IMR-90 (cell line): ENCODE data around the gene PUS7L. TPM values are rescaled to one million over a fixed set of nuclear protein-coding genes. Genes with fewer than 3 reads are reported as not detected.

Source experiments
- ATAC-seq: fragments of 200-7000 bp; cut with Tn5 transposase; 2 replicates; pipeline ENCODE4 v1.9.1; 2020; ENCODE audit warnings: low read depth, mild to moderate bottlenecking, moderate library complexity
- BruUV-seq: library from RNA; stranded (reverse); fragments of 400-500 nt; replicated peaks from 2 replicates; lab custom pipeline; 2021; lab: Mats Ljungman, UMichigan
- CTCF ChIA-PET: fragments of 300-600 bp; formaldehyde crosslinking; extraction: SDS; loops from one replicate; lab custom pipeline; 2021; ENCODE audit warnings: antibody characterized with exemption; lab: Yijun Ruan, JAX
- POLR2A ChIA-PET: fragments of 300-600 bp; sonication (Branson Sonifier 250); formaldehyde crosslinking; loops from one replicate; lab custom pipeline; 2022; ENCODE audit warnings: antibody characterized with exemption; ENCODE audit not compliant: unreplicated experiment; lab: Charles Lee
- DNase-seq: peaks from one replicate; pipeline ENCODE4 v3.0.0; 2013
- H2AFZ ChIP-seq: replicated peaks from 2 replicates; pipeline ENCODE3; 2013; ENCODE audit warnings: low read length, mild to moderate bottlenecking; ENCODE audit not compliant: poor library complexity
- H2AK5ac ChIP-seq: 2 replicates; pipeline ENCODE4 v1.6.1; 2013; ENCODE audit warnings: low read depth, low read length, inconsistent platforms
- H2AK9ac ChIP-seq: replicated peaks from 2 replicates; pipeline ENCODE3; 2013; ENCODE audit warnings: mild to moderate bottlenecking, low read depth, low read length, moderate library complexity; ENCODE audit not compliant: poor library complexity
- H2BK120ac ChIP-seq: 2 replicates; pipeline ENCODE4 v1.6.1; 2013; ENCODE audit warnings: low read depth, low read length, inconsistent platforms
- H2BK15ac ChIP-seq: 3 replicates; pipeline ENCODE4 v1.6.1; 2013; ENCODE audit warnings: low read depth, low read length, inconsistent platforms
- H2BK20ac ChIP-seq: 2 replicates; pipeline ENCODE4 v1.6.1; 2013; ENCODE audit warnings: low read depth, mild to moderate bottlenecking, inconsistent platforms, low read length, moderate library complexity
- H2BK5ac ChIP-seq: 2 replicates; pipeline ENCODE4 v1.6.1; 2013; ENCODE audit warnings: mild to moderate bottlenecking, low read depth, low read length, inconsistent platforms; ENCODE audit not compliant: poor library complexity, severe bottlenecking
- H3K14ac ChIP-seq: replicated peaks from 2 replicates; pipeline ENCODE4 v1.6.1; 2013; ENCODE audit warnings: low read depth, low read length, inconsistent platforms
- H3K18ac ChIP-seq: 2 replicates; pipeline ENCODE4 v1.6.1; 2013; ENCODE audit warnings: low read depth, low read length, control low read depth
- H3K23ac ChIP-seq: 2 replicates; pipeline ENCODE4 v1.6.1; 2013; ENCODE audit warnings: low read depth, low read length, inconsistent platforms
- H3K27ac ChIP-seq: 2 replicates; pipeline ENCODE4 v1.5.1; 2013; ENCODE audit warnings: mild to moderate bottlenecking, control low read depth, low read length; ENCODE audit not compliant: insufficient read depth
- H3K27me3 ChIP-seq: 2 replicates; pipeline ENCODE4 v1.6.1; 2013; ENCODE audit warnings: low read length; ENCODE audit not compliant: control insufficient read depth, insufficient read depth
- H3K36me3 ChIP-seq: 2 replicates; pipeline ENCODE4 v1.6.1; 2013; ENCODE audit warnings: low read length, mixed read lengths; ENCODE audit not compliant: control insufficient read depth, insufficient read depth
- H3K4ac ChIP-seq: 2 replicates; pipeline ENCODE4 v1.6.1; 2013; ENCODE audit warnings: low read depth, low read length, inconsistent platforms
- H3K4me1 ChIP-seq: 2 replicates; pipeline ENCODE4 v1.6.1; 2013; ENCODE audit warnings: low read length, mixed read lengths; ENCODE audit not compliant: control insufficient read depth, insufficient read depth
- H3K4me2 ChIP-seq: 2 replicates; pipeline ENCODE4 v1.6.1; 2013; ENCODE audit warnings: low read depth, mild to moderate bottlenecking, control low read depth, low read length, moderate library complexity
- H3K4me3 ChIP-seq: 2 replicates; pipeline ENCODE4 v1.5.1; 2013; ENCODE audit warnings: low read depth, mild to moderate bottlenecking, control low read depth, low read length, moderate library complexity; ENCODE audit not compliant: insufficient read depth
- H3K56ac ChIP-seq: 2 replicates; pipeline ENCODE4 v1.6.1; 2013; ENCODE audit warnings: low read length, inconsistent platforms; ENCODE audit not compliant: insufficient read depth; ENCODE audit errors: extremely low read depth
- H3K79me1 ChIP-seq, 2 experiments: 2 replicates each; pipeline ENCODE4 v1.6.1; 2013; ENCODE audit warnings: low read length in 2 of 2, inconsistent platforms in 1 of 2, low read depth in 1 of 2
- H3K9ac ChIP-seq: 2 replicates; pipeline ENCODE4 v1.6.1; 2013; ENCODE audit warnings: low read depth, low read length, control low read depth
- H3K9me1 ChIP-seq: 2 replicates; pipeline ENCODE4 v1.6.1; 2013; ENCODE audit warnings: low read length, inconsistent platforms; ENCODE audit not compliant: insufficient read depth
- H3K9me3 ChIP-seq: 2 replicates; pipeline ENCODE4 v1.6.1; 2013; ENCODE audit warnings: low read length; ENCODE audit not compliant: control insufficient read depth, insufficient read depth
- H4K20me1 ChIP-seq: 2 replicates; pipeline ENCODE4 v1.6.1; 2013; ENCODE audit warnings: low read length, inconsistent platforms; ENCODE audit not compliant: insufficient read depth
- H4K5ac ChIP-seq: 2 replicates; pipeline ENCODE4 v1.6.1; 2013; ENCODE audit warnings: mild to moderate bottlenecking, low read depth, low read length, control low read depth
- H4K8ac ChIP-seq, 2 experiments: 2 replicates each; pipeline ENCODE4 v1.6.1; 2013; ENCODE audit warnings: low read depth in 2 of 2, low read length in 2 of 2, control low read depth in 1 of 2, inconsistent platforms in 1 of 2
- H4K91ac ChIP-seq: 2 replicates; pipeline ENCODE4 v1.6.1; 2013; ENCODE audit warnings: low read depth, low read length, inconsistent platforms; ENCODE audit not compliant: insufficient read depth
- CHD1 ChIP-seq: IDR thresholded peaks from 2 replicates; pipeline ENCODE4 v1.6.1; 2012; ENCODE audit warnings: low read depth, low read length, improper control_type of control experiment
- MAZ ChIP-seq: IDR thresholded peaks from 2 replicates; pipeline ENCODE4 v1.6.1; 2012; ENCODE audit warnings: low read depth, mild to moderate bottlenecking, low read length, improper control_type of control experiment, moderate library complexity, borderline replicate concordance
- POLR2A ChIP-seq: IDR thresholded peaks from 2 replicates; pipeline ENCODE4 v1.6.1; 2012; ENCODE audit warnings: mild to moderate bottlenecking, low read depth, low read length
- dilution Hi-C: fragments of 300-500 bp; cut with HindIII; formaldehyde crosslinking; loops from one replicate; pipeline ENCODE4 v1.14.3; 2018; ENCODE audit warnings: low sequenced_read_pairs; ENCODE audit not compliant: unreplicated experiment
- in situ Hi-C: fragments of 300-500 bp; cut with MboI; formaldehyde crosslinking; loops from 3 replicates; pipeline ENCODE4 v1.14.3; 2019; ENCODE audit warnings: low sequenced_read_pairs, inconsistent platforms, mixed read lengths
- intact Hi-C: fragments of 100-400 bp; cut with micrococcal nuclease; formaldehyde crosslinking; loops from 2 replicates; pipeline ENCODE4 v1.10.0; 2022
- polyA plus RNA-seq, 3 experiments: library from polyadenylated mRNA; depleted of rRNA; stranded (reverse); fragments of >200 nt; gene quantifications; 2 replicates each; pipeline ENCODE4 v1.2.3, GENCODE V29; 2012; ENCODE audit warnings: low replicate concordance in 1 of 3
- total RNA-seq: library from RNA; depleted of rRNA; stranded (reverse); fragments of >200 nt; gene quantifications from 2 replicates; pipeline ENCODE4 v1.2.3, GENCODE V29; 2012

Gene PUS7L
- total and polyA plus RNA-seq, 2 of the 4 experiments (the other 2 are of a cell fraction) = 5.1 to 44.8 TPM

GRCh38 chr12:43723134-43723533 lies 35.5 kb downstream of the PUS7L start:
- H3K23ac ChIP-seq = no peak overlapping the region
- H2AK5ac ChIP-seq = no peak overlapping the region
- H3K36me3 ChIP-seq = no peaks in the 10 kb centered on the region
- H3K4ac ChIP-seq = no peak overlapping the region
- no peaks in the 10 kb centered on the region for H3K79me1 ChIP-seq
- in situ Hi-C loops = no loop called here
- ChIA-PET CTCF (no interaction called here), POLR2A (no interaction called here)
- H2AFZ ChIP-seq = no peak overlapping the region
- H3K9me1 ChIP-seq = no peaks in the 10 kb centered on the region
- no peak for DNase-seq
- H2BK5ac ChIP-seq = no peak overlapping the region
- no peaks in the 10 kb centered on the region for H3K4me1 ChIP-seq
- intact Hi-C loops = no loop called here
- H4K8ac ChIP-seq = no peak overlapping the region
- H3K9me3 ChIP-seq = no peaks in the 10 kb centered on the region
- no peak overlapping the region for H2BK120ac ChIP-seq
- dilution Hi-C loops = no loop called here
- no peak overlapping the region for H2BK20ac ChIP-seq
- H3K27me3 ChIP-seq = no peaks in the 10 kb centered on the region
- H4K5ac ChIP-seq = no peak overlapping the region
- no peak for ATAC-seq
- no peak overlapping the region for H2BK15ac ChIP-seq
- no peak overlapping the region for H3K27ac ChIP-seq
- H3K18ac ChIP-seq = no peak overlapping the region
- no peak overlapping the region for H3K9ac ChIP-seq
- H2AK9ac ChIP-seq = no peak overlapping the region
- H3K56ac ChIP-seq = no peak overlapping the region
- no TSS peak for BruUV-seq
- no peak overlapping the region for H3K4me3 ChIP-seq
- H3K14ac ChIP-seq = no peak overlapping the region
- H4K91ac ChIP-seq = no peak overlapping the region
- TF ChIP-seq MAZ (no peak), CHD1 (no peak), POLR2A (no peak)
- H4K20me1 ChIP-seq = no peaks in the 10 kb centered on the region
- no peak overlapping the region for H3K4me2 ChIP-seq
